ENCODE results near the gene GALNT2.

GRCh38 chr1:230233786-230234185, 166.7 kb downstream of the GALNT2 start:
- TF ChIP-seq POLR2A (IDR thresholded peaks at IDR 0.05; ENCODE audit: low read length) (no peak), GATA1 (IDR thresholded peaks at IDR 0.05; ENCODE audit: low read depth, low read length) (no peak)
